Heart left ventricle (tissue), 16 donors: ENCODE measurements around the gene LINGO1. TPM values are rescaled to one million over a fixed set of nuclear protein-coding genes. Genes with fewer than 3 reads are reported as not detected.

Experiments used
- ATAC-seq, 4 donors: fragments of 200-7000 bp; cut with Tn5 transposase; one replicate each; pipeline ENCODE4 v1.9.1; 2020 to 2022; ENCODE audit warnings: moderate library complexity in 4 of 4, mild to moderate bottlenecking in 3 of 4, moderate number of reproducible peaks in 1 of 4
- DNase-seq, 5 donors: peaks; one replicate each; pipeline ENCODE4 v3.0.0-alpha.2; 2020
- H3K27ac ChIP-seq, 12 donors: fragments of 200-600 bp; sonication (generic) in 4 of 12; one replicate each; pipeline versions ENCODE4 v1.5.0 to v1.8.0; 2016 to 2022; ENCODE audit warnings: mild to moderate bottlenecking in 2 of 12
- H3K27me3 ChIP-seq, 9 donors: fragments of 200-600 bp; sonication (generic) in 2 of 9; one replicate each; pipeline versions ENCODE4 v1.5.1 to v1.8.0; 2016 to 2022; ENCODE audit warnings: mild to moderate bottlenecking in 3 of 9
- H3K36me3 ChIP-seq, 9 donors: fragments of 200-600 bp; sonication (generic) in 2 of 9; one replicate each; pipeline versions ENCODE4 v1.5.0 to v1.8.0; 2018 to 2022; ENCODE audit warnings: mild to moderate bottlenecking in 2 of 9
- H3K4me1 ChIP-seq, 12 donors: fragments of 200-600 bp; sonication (generic) in 4 of 12; one replicate each; pipeline versions ENCODE4 v1.5.0 to v1.8.0; 2016 to 2022; ENCODE audit warnings: mild to moderate bottlenecking in 3 of 12
- H3K4me3 ChIP-seq, 12 donors: fragments of 200-600 bp; sonication (generic) in 4 of 12; one replicate each; pipeline versions ENCODE4 v1.5.0 to v1.8.0; 2017 to 2022; ENCODE audit warnings: mild to moderate bottlenecking in 9 of 12, moderate library complexity in 4 of 12
- H3K9me3 ChIP-seq, 12 donors: fragments of 200-600 bp; sonication (generic) in 4 of 12; one replicate each; pipeline versions ENCODE4 v1.5.0 to v1.8.0; 2016 to 2022; ENCODE audit warnings: mild to moderate bottlenecking in 1 of 12
- POLR2A ChIP-seq, 2 donors: fragments of 450-650 bp; IDR thresholded peaks; one replicate each; pipeline ENCODE4 v1.6.1; 2017; ENCODE audit warnings: antibody characterized with exemption in 2 of 2, mild to moderate bottlenecking in 2 of 2, moderate library complexity in 2 of 2
- WGBS, 4 donors: extraction: QIAGEN DNeasy Blood & Tissue Kit in 2 of 4; methylation state at CpG; one replicate each; pipeline versions ENCODE4 v1.1.5 to v1.1.7; 2013 to 2018; 5-methylcytosine and 5-hydroxymethylcytosine counted together
- intact Hi-C, 10 donors: fragments of 100-400 bp; cut with DNase I; formaldehyde crosslinking; loops; one replicate each; pipeline versions ENCODE4 v1.11.1 to v1.14.2; 2022
- polyA plus RNA-seq, 2 donors: library from polyadenylated mRNA; stranded (reverse); fragments of 200-250 nt; gene quantifications; one replicate each; pipeline ENCODE4 v1.2.3, GENCODE V29; 2013
- total RNA-seq, 9 donors: library from RNA; depleted of rRNA in 2 of 9; stranded (reverse); fragments of >200 nt in 2 of 9; fragmentation: NEBNext Ultra II Directional in 3 of 9; extraction: Animal tissue kit (Norgen Biotek cat#: 25700) in 3 of 9; gene quantifications; one replicate each; pipeline versions ENCODE4 v1.1.0 to v1.2.4, GENCODE V29; 2016 to 2023
- TF ChIP-seq, protein P1 (sequence below), 12 donors: fragments of 200-600 bp; sonication (generic) in 4 of 12; IDR thresholded peaks; one replicate each; pipeline versions ENCODE4 v1.5.0 to v1.8.0; 2018 to 2022; ENCODE audit warnings: antibody characterized with exemption in 12 of 12, mild to moderate bottlenecking in 5 of 12
- donor health status: ischemic (EF 13 %, LVEDD 7.1; RV severe dilation, severe dysfunction).
- donor health status: healthy with polysubstance abuse.
- donor health status: DM: no; HTN: yes; CAD: no.
- donor health status: DM: no; HTN: no; CAD: no.
- donor health status: ischemic (EF 25% LVEDD 6.9; RV normal size, moderate dysfunction).
- donor health status: ischemic (EF 25% LVEDD 5.7; RV mildly dilated, moderate dysfunction).
- donor health status: healthy.
- donor health status: DM: yes; HTN: yes; CAD: no.
- donor health status: ischemic (EF 35%, LVEDD 5.7; RV mildly dilated, moderate dysfunction).
- donor health status: nonischemic (EF 11% LVEDD 7.7; RV severe dilation, severe dysfunction).
- donor health status: DM: yes; HTN: yes; CAD: no.
- donor health status: PGD.
- donor health status: ischemic (EF 29% LVEDD 5.4; RV normal size, mild dysfunction).
- donor health status: nonischemic (EF 23%, LVEDD 6.1; RV moderate dilation, normal function).

Gene LINGO1
- total and polyA plus RNA-seq, 11 donors = 0.49 to 4.0 (median 1.7) TPM

DNA sequence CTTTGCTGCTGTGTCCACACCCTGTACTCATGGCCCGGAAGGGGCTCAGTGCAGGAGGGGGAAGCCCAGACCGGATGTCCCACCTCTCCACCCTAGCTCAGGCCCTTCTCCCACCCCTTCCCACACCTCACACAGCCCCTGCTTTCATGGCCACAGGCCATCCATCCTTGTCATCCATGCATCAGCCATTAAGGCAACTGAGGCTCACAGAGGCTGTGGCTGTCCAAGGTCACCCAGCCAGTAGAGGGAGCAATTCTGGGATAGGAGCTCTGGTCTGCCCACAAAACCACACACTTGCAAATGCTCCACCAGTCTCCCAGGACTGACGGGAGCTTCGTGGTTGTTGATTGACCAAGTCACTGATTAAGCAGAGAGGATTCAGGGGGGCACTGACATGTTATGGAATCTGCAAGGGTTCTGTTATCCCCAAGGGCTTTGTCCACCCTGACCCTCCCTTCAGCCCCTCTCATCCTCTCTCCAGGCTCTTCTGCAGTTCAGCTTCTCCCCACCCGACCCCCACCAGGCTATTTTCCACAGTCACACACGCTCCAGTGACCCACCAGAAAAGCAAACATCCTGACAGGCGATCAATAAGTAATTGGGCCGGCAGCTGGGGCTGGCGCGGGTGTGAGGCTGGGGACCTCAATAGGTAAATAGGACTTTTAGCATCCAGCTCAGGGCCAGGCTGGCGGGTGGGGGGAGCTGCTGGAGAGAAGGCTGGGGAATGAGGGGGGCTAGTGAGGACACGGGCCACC lies 15.1 kb downstream of the LINGO1 start:
- no peak overlapping the region for H3K4me3 ChIP-seq
- H3K27me3 ChIP-seq = no peaks in the 10 kb centered on the region
- no peak for ATAC-seq
- peaks cover 0 to 5% (median 0%) of the 10 kb centered on the region in 12 donors for H3K4me1 ChIP-seq
- TF ChIP-seq, protein P1, sequence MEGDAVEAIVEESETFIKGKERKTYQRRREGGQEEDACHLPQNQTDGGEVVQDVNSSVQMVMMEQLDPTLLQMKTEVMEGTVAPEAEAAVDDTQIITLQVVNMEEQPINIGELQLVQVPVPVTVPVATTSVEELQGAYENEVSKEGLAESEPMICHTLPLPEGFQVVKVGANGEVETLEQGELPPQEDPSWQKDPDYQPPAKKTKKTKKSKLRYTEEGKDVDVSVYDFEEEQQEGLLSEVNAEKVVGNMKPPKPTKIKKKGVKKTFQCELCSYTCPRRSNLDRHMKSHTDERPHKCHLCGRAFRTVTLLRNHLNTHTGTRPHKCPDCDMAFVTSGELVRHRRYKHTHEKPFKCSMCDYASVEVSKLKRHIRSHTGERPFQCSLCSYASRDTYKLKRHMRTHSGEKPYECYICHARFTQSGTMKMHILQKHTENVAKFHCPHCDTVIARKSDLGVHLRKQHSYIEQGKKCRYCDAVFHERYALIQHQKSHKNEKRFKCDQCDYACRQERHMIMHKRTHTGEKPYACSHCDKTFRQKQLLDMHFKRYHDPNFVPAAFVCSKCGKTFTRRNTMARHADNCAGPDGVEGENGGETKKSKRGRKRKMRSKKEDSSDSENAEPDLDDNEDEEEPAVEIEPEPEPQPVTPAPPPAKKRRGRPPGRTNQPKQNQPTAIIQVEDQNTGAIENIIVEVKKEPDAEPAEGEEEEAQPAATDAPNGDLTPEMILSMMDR (IDR thresholded peaks at IDR 0.05) = peak in 4 of 12 donors; percentile 21 to 28 (median 24)
- no peak for TF ChIP-seq POLR2A (IDR thresholded peaks at IDR 0.05)
- intact Hi-C loops = no loop called here
- no peak overlapping the region for H3K27ac ChIP-seq
- peaks cover 0 to 4% (median 0%) of the 10 kb centered on the region in 9 donors for H3K36me3 ChIP-seq
- no peaks in the 10 kb centered on the region for H3K9me3 ChIP-seq
- no peak for DNase-seq
- WGBS, 4 donors = 89 to 97% (median 89%) methylated on average over 12 of the region's 12 CpGs

DNA sequence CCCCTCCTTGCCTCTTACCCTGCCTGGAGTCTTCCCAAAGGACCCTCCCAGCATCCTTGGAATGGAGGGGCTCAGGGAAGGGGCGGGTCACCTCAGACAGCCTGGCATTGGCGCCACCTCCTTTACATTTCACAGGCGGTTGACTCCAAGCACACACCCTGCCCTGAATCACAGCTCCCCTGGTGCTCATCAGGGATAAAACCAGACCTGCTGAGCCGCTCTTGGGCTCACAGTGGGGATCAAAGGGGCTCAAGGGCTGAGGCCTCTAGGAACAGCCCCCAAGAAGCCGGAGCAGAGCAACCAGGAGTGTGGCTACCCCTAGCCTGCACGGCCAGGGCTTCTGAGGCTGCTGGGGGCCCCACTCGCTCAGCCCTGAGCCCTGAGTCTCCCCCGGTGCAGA lies 16.6 kb downstream of the LINGO1 start:
- no peaks in the 10 kb centered on the region for H3K4me1 ChIP-seq
- no peaks in the 10 kb centered on the region for H3K27me3 ChIP-seq
- TF ChIP-seq, protein P1 (IDR thresholded peaks at IDR 0.05) = no peak
- TF ChIP-seq POLR2A (IDR thresholded peaks at IDR 0.05) = no peak
- intact Hi-C loops = no loop called here
- no peak overlapping the region for H3K4me3 ChIP-seq
- no peak for ATAC-seq
- no peaks in the 10 kb centered on the region for H3K9me3 ChIP-seq
- no peak overlapping the region for H3K27ac ChIP-seq
- no peak for DNase-seq
- 88 to 93% (median 92%) methylated on average over 3 to 8 of the region's 8 CpGs for WGBS, 4 donors
- peaks cover 0 to 4% (median 0%) of the 10 kb centered on the region in 9 donors for H3K36me3 ChIP-seq

DNA sequence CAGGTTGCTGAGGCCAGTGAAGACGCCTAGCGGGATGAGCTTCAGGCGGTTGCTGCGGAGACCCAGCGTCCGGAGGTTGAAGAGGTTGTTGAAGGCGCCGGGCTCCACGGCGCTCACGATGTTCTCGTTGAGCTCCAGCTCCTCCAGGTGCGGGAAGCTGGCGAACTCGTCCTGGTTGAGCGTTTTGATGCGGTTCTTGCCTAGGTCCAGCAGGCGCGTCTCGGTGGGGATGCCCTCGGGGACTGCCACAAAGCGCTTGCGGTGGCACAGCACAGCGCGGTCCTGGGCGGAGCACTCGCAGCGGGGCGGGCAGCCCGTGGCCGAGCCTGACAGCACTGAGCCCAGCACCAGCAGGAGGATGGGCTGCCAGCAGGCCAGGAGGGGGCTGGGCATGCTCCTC lies 17.2 kb downstream of the LINGO1 start:
- intact Hi-C loops = no loop called here
- Histone ChIP-seq H3K36me3 (peaks cover 0 to 4% (median 0%) of the 10 kb centered on the region in 9 donors), H3K4me3 (no peak overlapping the region), H3K4me1 (no peaks in the 10 kb centered on the region), H3K27me3 (no peaks in the 10 kb centered on the region), H3K27ac (no peak overlapping the region), H3K9me3 (no peaks in the 10 kb centered on the region)
- WGBS, 4 donors = 95 to 98% (median 96%) methylated on average over 25 to 31 of the region's 31 CpGs
- TF ChIP-seq, protein P1 (IDR thresholded peaks at IDR 0.05) = no peak
- TF ChIP-seq POLR2A (IDR thresholded peaks at IDR 0.05) = no peak
- no peak for DNase-seq
- ATAC-seq = no peak

DNA sequence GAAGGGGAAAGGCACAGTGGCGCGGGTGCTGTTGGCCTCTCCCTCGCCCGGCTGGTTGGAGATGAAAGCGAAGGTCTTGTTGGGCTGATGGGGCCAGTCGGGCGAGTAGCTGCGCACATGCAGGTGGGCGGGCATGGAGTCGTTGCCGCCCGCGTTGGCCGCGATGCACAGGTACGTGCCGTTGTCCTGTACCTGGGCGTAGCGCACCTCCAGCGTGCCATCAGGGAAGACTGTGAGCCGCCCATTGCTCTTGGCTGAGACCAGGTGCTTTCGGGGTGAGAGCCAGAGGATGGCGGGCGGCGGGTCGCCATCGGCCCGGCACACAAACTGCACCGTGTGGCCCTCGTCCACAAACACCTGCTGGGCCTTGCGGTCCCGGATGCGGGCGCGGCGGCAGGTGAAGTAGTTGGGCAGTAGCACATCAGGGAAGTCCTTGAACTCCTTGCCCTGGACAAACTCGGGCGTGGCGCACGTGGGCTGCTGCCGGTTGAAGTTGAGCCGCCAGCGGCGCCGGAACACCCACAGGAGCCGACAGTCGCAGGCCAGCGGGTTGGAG lies 18.4 kb downstream of the LINGO1 start:
- TF ChIP-seq, protein P1 (IDR thresholded peaks at IDR 0.05) = no peak
- TF ChIP-seq POLR2A (IDR thresholded peaks at IDR 0.05) = no peak
- WGBS, 4 donors = 96 to 98% (median 97%) methylated on average over 48 of the region's 48 CpGs
- Histone ChIP-seq H3K4me1 (no peaks in the 10 kb centered on the region), H3K4me3 (no peak overlapping the region), H3K36me3 (peaks cover 0 to 4% (median 0%) of the 10 kb centered on the region in 9 donors), H3K27me3 (no peaks in the 10 kb centered on the region), H3K27ac (no peak overlapping the region), H3K9me3 (no peaks in the 10 kb centered on the region)
- intact Hi-C loops = no loop called here
- no peak for ATAC-seq
- DNase-seq = no peak
